Subcutaneous abdominal adipose tissue (tissue), 5 donors: ENCODE data around the gene DAZ1.
"Not testable (repeated sequence)": the region's sequence is repeated elsewhere in the genome, so short reads cannot be mapped to it uniquely, and the experiment has no call there.

Experiments
- H3K27ac ChIP-seq: one replicate; pipeline ENCODE4 v1.7.0; 2013; ENCODE audit warnings: low read depth, mild to moderate bottlenecking, inconsistent platforms, low read length, moderate library complexity
- H3K27me3 ChIP-seq, 5 donors: one replicate each; pipeline ENCODE4 v1.7.0; 2013; ENCODE audit warnings: low read length in 5 of 5, inconsistent platforms in 1 of 5; ENCODE audit not compliant: control insufficient read depth in 5 of 5, insufficient read depth in 4 of 5
- H3K36me3 ChIP-seq, 5 donors: one replicate each; pipeline ENCODE4 v1.7.0; 2013; ENCODE audit warnings: low read length in 5 of 5; ENCODE audit not compliant: control insufficient read depth in 5 of 5, insufficient read depth in 5 of 5
- H3K4me1 ChIP-seq, 5 donors: one replicate each; pipeline ENCODE4 v1.7.0; 2013; ENCODE audit warnings: low read length in 5 of 5, mild to moderate bottlenecking in 3 of 5, moderate library complexity in 1 of 5; ENCODE audit not compliant: control insufficient read depth in 5 of 5, insufficient read depth in 5 of 5
- H3K4me3 ChIP-seq, 5 donors: one replicate each; pipeline ENCODE4 v1.7.0; 2013; ENCODE audit warnings: low read length in 5 of 5, low read depth in 1 of 5
- H3K9ac ChIP-seq, 5 donors: one replicate each; pipeline ENCODE4 v1.7.0; 2013; ENCODE audit warnings: low read length in 5 of 5, mild to moderate bottlenecking in 4 of 5, moderate library complexity in 3 of 5
- H3K9me3 ChIP-seq, 5 donors: one replicate each; pipeline ENCODE4 v1.7.0; 2013; ENCODE audit warnings: low read length in 5 of 5; ENCODE audit not compliant: control insufficient read depth in 5 of 5
- donor health status: healthy.
- donor health status: healthy.
- donor health status: healthy.
- donor health status: healthy.
- donor health status: healthy.

The DAZ1 gene

GRCh38 chrY:23198908-23199307 lies at the start of gene DAZ1:
DAZ1 (minus strand) TSS chrY:23199008; CDS start chrY:23198800, 208 bp downstream.
- H3K4me3 ChIP-seq, H3K36me3 ChIP-seq, H3K27me3 ChIP-seq, H3K27ac ChIP-seq, H3K9me3 ChIP-seq, H3K4me1 ChIP-seq, H3K9ac ChIP-seq: not testable (repeated sequence)

- H3K27me3 ChIP-seq, H3K4me1 ChIP-seq: not testable (repeated sequence)
These were observed 20.4 kb upstream of the DAZ1 start, which contains the start of gene DAZ2 for GRCh38 chrY:23219233-23219632. DAZ2 (plus strand) TSS chrY:23219533; CDS start chrY:23219741, 208 bp downstream.

GRCh38 chrY:23210681-23211080 lies 11.9 kb upstream of the DAZ1 start:
- H3K27me3 ChIP-seq, H3K4me3 ChIP-seq, H3K9ac ChIP-seq, H3K27ac ChIP-seq, H3K36me3 ChIP-seq, H3K9me3 ChIP-seq, H3K4me1 ChIP-seq: not testable (repeated sequence)

More at GRCh38 chrY:23219233-23219632, 20.4 kb upstream of the DAZ1 start, which contains the start of gene DAZ2:
- H3K4me3 ChIP-seq, H3K27ac ChIP-seq, H3K9me3 ChIP-seq, H3K36me3 ChIP-seq, H3K9ac ChIP-seq: not testable (repeated sequence)

GRCh38 chrY:23209802-23210495 lies 11.1 kb upstream of the DAZ1 start:
- not testable (repeated sequence) for H3K4me3 ChIP-seq, H3K9ac ChIP-seq, H3K27ac ChIP-seq, H3K9me3 ChIP-seq, H3K36me3 ChIP-seq, H3K4me1 ChIP-seq, H3K27me3 ChIP-seq

GRCh38 chrY:23207455-23207854 lies 8.6 kb upstream of the DAZ1 start:
- not testable (repeated sequence) for H3K27ac ChIP-seq, H3K4me3 ChIP-seq

More at GRCh38 chrY:23207455-23207854, 8.6 kb upstream of the DAZ1 start:
- H3K4me1 ChIP-seq, H3K27me3 ChIP-seq, H3K9me3 ChIP-seq, H3K9ac ChIP-seq, H3K36me3 ChIP-seq: not testable (repeated sequence)
